Kidney (tissue), 14 donors: Measurements from ENCODE around the gene CPT1B. TPM values are rescaled to one million over a fixed set of nuclear protein-coding genes. Genes with fewer than 3 reads are reported as not detected.

ENCODE experiments used
- DNase-seq, 5 donors: peaks; one replicate each; pipeline ENCODE4 v3.0.0-alpha.2; 2013 to 2020
- FAIRE-seq: peaks from 2 replicates; lab custom pipeline; 2012; peaks lifted over from hg19 to GRCh38; lab: Jason Lieb, UNC
- H3K27ac ChIP-seq, 2 donors: one replicate each; pipeline ENCODE4 v1.7.0; 2013; ENCODE audit warnings: low read depth in 2 of 2, low read length in 2 of 2, inconsistent platforms in 1 of 2
- H3K27me3 ChIP-seq: one replicate; pipeline ENCODE4 v1.7.1; 2013; ENCODE audit warnings: low read length, inconsistent platforms; ENCODE audit not compliant: control insufficient read depth, insufficient read depth
- H3K36me3 ChIP-seq, 3 donors: one replicate each; pipeline versions ENCODE4 v1.7.0 to v1.7.1; 2013; ENCODE audit warnings: low read length in 3 of 3, control low read depth in 1 of 3, inconsistent platforms in 1 of 3; ENCODE audit not compliant: insufficient read depth in 3 of 3, control insufficient read depth in 2 of 3
- H3K4me1 ChIP-seq, 3 donors: one replicate each; pipeline versions ENCODE4 v1.7.0 to v1.7.1; 2013; ENCODE audit warnings: low read length in 3 of 3, inconsistent platforms in 1 of 3, low read depth in 1 of 3; ENCODE audit not compliant: control insufficient read depth in 2 of 3, insufficient read depth in 2 of 3
- H3K4me3 ChIP-seq, 3 donors: one replicate each; pipeline versions ENCODE4 v1.7.0 to v1.8.1; 2013; ENCODE audit warnings: low read length in 3 of 3, control low read depth in 1 of 3, inconsistent platforms in 1 of 3
- H3K9ac ChIP-seq, 3 donors: one replicate each; pipeline versions ENCODE4 v1.7.0 to v1.7.1; 2013; ENCODE audit warnings: low read length in 3 of 3, control low read depth in 1 of 3, inconsistent platforms in 1 of 3
- H3K9me3 ChIP-seq, 3 donors: one replicate each; pipeline versions ENCODE4 v1.7.0 to v1.7.1; 2013; ENCODE audit warnings: low read length in 3 of 3, control low read depth in 1 of 3, inconsistent platforms in 1 of 3; ENCODE audit not compliant: control insufficient read depth in 2 of 3, insufficient read depth in 1 of 3
- CTCF ChIP-seq: IDR thresholded peaks from 3 replicates; pipeline ENCODE4 v1.5.1; 2012; ENCODE audit warnings: mild to moderate bottlenecking, moderate library complexity, borderline replicate concordance; ENCODE audit not compliant: insufficient read depth; ENCODE audit errors: extremely low read depth
- intact Hi-C: fragments of 100-400 bp; cut with DNase I; formaldehyde crosslinking; loops from one replicate; pipeline ENCODE4 v1.11.1; 2022
- polyA plus RNA-seq: library from polyadenylated mRNA; stranded (reverse); fragments of 350-450 nt; fragmentation: Illumina TruSeq; extraction: RNeasy Lipid Tissue Mini Kit (QIAGEN cat#74804); gene quantifications from one replicate; pipeline ENCODE4 v1.2.3, GENCODE V29; 2014; ENCODE audit warnings: low read depth, low replicate concordance; ENCODE audit not compliant: insufficient read depth
- total RNA-seq: library from RNA; stranded (reverse); fragmentation: NEBNext Ultra II Directional; extraction: Animal tissue kit (Norgen Biotek cat#: 25700); gene quantifications from one replicate; pipeline ENCODE4 v1.2.1, GENCODE V29; 2021
- donor health status: control.
- donor health status: control.
- donor health status: control.
- donor health status: control.
- donor health status: control.
- donor health status: DM: yes; HTN: yes; CAD: no.
- donor health status: Normal renal cell carcinoma (clear cell type).

The CPT1B gene
- total and polyA plus RNA-seq, 2 donors from 2014 or later: 20.6 to 34.3 TPM

GRCh38 chr22:50556703-50557102 is 21.5 kb downstream of the CPT1B start:
- H3K27me3 ChIP-seq: no peaks in the 10 kb centered on the region
- DNase-seq (no peak), FAIRE-seq (no peak)
- no peak overlapping the region for H3K9ac ChIP-seq
- H3K4me1 ChIP-seq: no peaks in the 10 kb centered on the region
- H3K27ac ChIP-seq: no peak overlapping the region
- intact Hi-C loops: no loop called here
- no peaks in the 10 kb centered on the region for H3K36me3 ChIP-seq
- H3K9me3 ChIP-seq: no peaks in the 10 kb centered on the region
- H3K4me3 ChIP-seq: no peak overlapping the region
- TF ChIP-seq CTCF: no peak

GRCh38 chr22:50553310-50553709 is 24.9 kb downstream of the CPT1B start:
- intact Hi-C loops: no loop called here

GRCh38 chr22:50551160-50551752 is 27.0 kb downstream of the CPT1B start:
- no peaks in the 10 kb centered on the region for H3K4me1 ChIP-seq
- H3K27me3 ChIP-seq: peaks cover 6% of the 10 kb centered on the region
- H3K9ac ChIP-seq: no peak overlapping the region
- DNase-seq (no peak), FAIRE-seq (no peak)
- intact Hi-C loops: no loop called here
- no peak overlapping the region for H3K4me3 ChIP-seq
- no peaks in the 10 kb centered on the region for H3K36me3 ChIP-seq
- H3K9me3 ChIP-seq: no peaks in the 10 kb centered on the region
- H3K27ac ChIP-seq: no peak overlapping the region
- no peak for TF ChIP-seq CTCF

More at GRCh38 chr22:50553310-50553709, 24.9 kb downstream of the CPT1B start:
- Histone ChIP-seq H3K4me1 (no peaks in the 10 kb centered on the region), H3K27ac (no peak overlapping the region), H3K9me3 (no peaks in the 10 kb centered on the region), H3K36me3 (no peaks in the 10 kb centered on the region), H3K4me3 (no peak overlapping the region), H3K9ac (no peak overlapping the region), H3K27me3 (peaks cover 4% of the 10 kb centered on the region)
- DNase-seq (no peak), FAIRE-seq (no peak)
- TF ChIP-seq CTCF: no peak

GRCh38 chr22:50550395-50550794 is 27.8 kb downstream of the CPT1B start:
- Histone ChIP-seq H3K9ac (no peak overlapping the region), H3K36me3 (no peaks in the 10 kb centered on the region), H3K9me3 (no peaks in the 10 kb centered on the region), H3K4me3 (no peak overlapping the region), H3K27me3 (peaks cover 9% of the 10 kb centered on the region), H3K27ac (no peak overlapping the region), H3K4me1 (no peaks in the 10 kb centered on the region)
- FAIRE-seq (no peak), DNase-seq (no peak)
- no peak for TF ChIP-seq CTCF
- intact Hi-C loops: no loop called here
